Frontal cortex (tissue), 4 donors: ENCODE data around the gene DNAJC3. TPM values are rescaled to one million over a fixed set of nuclear protein-coding genes. Genes with fewer than 3 reads are reported as not detected.

Source experiments
- DNase-seq, 2 donors: peaks; one replicate each; pipeline ENCODE4 v3.0.0; 2012; ENCODE audit warnings: low spot score in 2 of 2
- FAIRE-seq: peaks from 2 replicates; lab custom pipeline; 2012; peaks lifted over from hg19 to GRCh38; lab: Jason Lieb, UNC
- total RNA-seq: library from RNA; depleted of rRNA; stranded (reverse); fragments of >200 nt; gene quantifications from one replicate; pipeline ENCODE4 v1.2.3, GENCODE V29; 2014
- donor health status: control.
- donor health status: control.
- donor health status: control.

DNAJC3 gene
- 31.0 TPM for total RNA-seq

GRCh38 chr13:95676762-95677563, at the start of gene DNAJC3:
Gene DNAJC3 (plus strand): TSS chr13:95677139. CDS start chr13:95677256, 117 bp downstream.
- DNase-seq: peak; percentile 96
- no peak for FAIRE-seq

GRCh38 chr13:95627590-95627989, 49.3 kb upstream of the DNAJC3 start:
- FAIRE-seq: no peak
- DNase-seq: no peak

- DNase-seq (no peak), FAIRE-seq (no peak)
Observed at GRCh38 chr13:95628488-95628887, 48.5 kb upstream of the DNAJC3 start.

GRCh38 chr13:95629071-95629470, 47.9 kb upstream of the DNAJC3 start:
- no peak for DNase-seq
- no peak for FAIRE-seq

GRCh38 chr13:95630593-95630992, 46.3 kb upstream of the DNAJC3 start:
- DNase-seq (no peak), FAIRE-seq (no peak)

GRCh38 chr13:95636853-95637252, 40.1 kb upstream of the DNAJC3 start:
- DNase-seq (no peak), FAIRE-seq (no peak)

GRCh38 chr13:95641291-95642027, 35.5 kb upstream of the DNAJC3 start:
- no peak for DNase-seq
- no peak for FAIRE-seq

- no peak for FAIRE-seq
- peak in 1 of 2 donors; percentile 24 for DNase-seq
Observed at GRCh38 chr13:95642028-95642621, 34.8 kb upstream of the DNAJC3 start.

- no peak for FAIRE-seq
- no peak for DNase-seq
Observed at GRCh38 chr13:95642999-95643398, 33.9 kb upstream of the DNAJC3 start.

- no peak for FAIRE-seq
- no peak for DNase-seq
Observed at GRCh38 chr13:95643571-95643935, 33.4 kb upstream of the DNAJC3 start.

GRCh38 chr13:95643936-95644598, 32.9 kb upstream of the DNAJC3 start:
- FAIRE-seq: no peak

GRCh38 chr13:95644601-95645052, 32.3 kb upstream of the DNAJC3 start, which contains the start of gene DZIP1:
Gene DZIP1 (minus strand): TSS chr13:95644706. CDS start chr13:95642029, 2,677 bp downstream.
- FAIRE-seq: no peak
- DNase-seq: peak; percentile 49 to 66

More at GRCh38 chr13:95643936-95644598, 32.9 kb upstream of the DNAJC3 start:
- DNase-seq: peak in 1 of 2 donors; percentile 27

GRCh38 chr13:95647321-95647720, 29.6 kb upstream of the DNAJC3 start:
- FAIRE-seq (no peak), DNase-seq (no peak)

- FAIRE-seq (no peak), DNase-seq (no peak)
Observed at GRCh38 chr13:95650696-95651095, 26.2 kb upstream of the DNAJC3 start.

GRCh38 chr13:95652244-95652764, 24.6 kb upstream of the DNAJC3 start:
- DNase-seq (no peak), FAIRE-seq (no peak)

- DNase-seq (no peak), FAIRE-seq (no peak)
Observed at GRCh38 chr13:95652821-95653220, 24.1 kb upstream of the DNAJC3 start.

GRCh38 chr13:95656386-95657015, 20.4 kb upstream of the DNAJC3 start:
- no peak for FAIRE-seq
- DNase-seq: no peak

- DNase-seq (no peak), FAIRE-seq (no peak)
Observed at GRCh38 chr13:95659500-95659899, 17.4 kb upstream of the DNAJC3 start.

GRCh38 chr13:95660981-95661581, 15.9 kb upstream of the DNAJC3 start:
- DNase-seq (no peak), FAIRE-seq (peak; percentile 72)
